Measurements from ENCODE around the gene RPS5.

DNA sequence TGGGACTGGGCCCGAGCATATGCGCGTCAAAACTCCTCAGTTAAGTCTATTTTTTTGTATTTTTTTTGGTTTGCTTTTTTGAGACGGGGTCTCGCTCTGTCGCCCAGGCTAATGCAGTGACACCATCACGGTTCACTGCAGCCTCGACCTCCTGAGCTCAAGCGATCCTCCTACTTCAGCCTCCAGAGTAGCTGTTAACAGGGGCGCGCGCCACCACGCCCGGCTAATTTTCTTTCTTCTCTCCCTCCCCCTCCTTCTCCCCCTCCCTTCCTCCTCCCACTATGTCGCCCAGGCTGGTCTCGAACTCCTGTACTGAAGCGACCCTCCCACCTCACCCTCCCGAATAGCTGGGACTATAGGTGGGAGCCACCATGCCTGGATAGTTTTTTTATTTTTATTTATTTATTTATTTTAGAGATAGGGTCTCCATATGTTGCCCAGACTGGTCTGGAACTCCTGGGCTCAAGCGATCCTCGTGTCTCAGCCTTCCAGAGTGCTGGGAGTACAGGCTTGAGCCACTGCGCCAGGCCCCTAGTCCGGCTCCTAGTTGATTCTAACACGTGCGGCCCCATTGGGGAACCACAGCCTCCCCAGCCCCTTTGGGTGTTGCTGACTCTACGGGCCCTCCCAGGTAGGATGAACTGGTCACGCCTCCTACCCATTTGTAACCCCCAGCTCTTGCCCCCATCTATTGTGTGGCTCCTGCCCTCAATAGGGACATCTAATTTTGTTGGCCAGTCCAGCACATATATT is 5.4 kb upstream of the RPS5 start:
- TF ChIP-seq, protein P1, sequence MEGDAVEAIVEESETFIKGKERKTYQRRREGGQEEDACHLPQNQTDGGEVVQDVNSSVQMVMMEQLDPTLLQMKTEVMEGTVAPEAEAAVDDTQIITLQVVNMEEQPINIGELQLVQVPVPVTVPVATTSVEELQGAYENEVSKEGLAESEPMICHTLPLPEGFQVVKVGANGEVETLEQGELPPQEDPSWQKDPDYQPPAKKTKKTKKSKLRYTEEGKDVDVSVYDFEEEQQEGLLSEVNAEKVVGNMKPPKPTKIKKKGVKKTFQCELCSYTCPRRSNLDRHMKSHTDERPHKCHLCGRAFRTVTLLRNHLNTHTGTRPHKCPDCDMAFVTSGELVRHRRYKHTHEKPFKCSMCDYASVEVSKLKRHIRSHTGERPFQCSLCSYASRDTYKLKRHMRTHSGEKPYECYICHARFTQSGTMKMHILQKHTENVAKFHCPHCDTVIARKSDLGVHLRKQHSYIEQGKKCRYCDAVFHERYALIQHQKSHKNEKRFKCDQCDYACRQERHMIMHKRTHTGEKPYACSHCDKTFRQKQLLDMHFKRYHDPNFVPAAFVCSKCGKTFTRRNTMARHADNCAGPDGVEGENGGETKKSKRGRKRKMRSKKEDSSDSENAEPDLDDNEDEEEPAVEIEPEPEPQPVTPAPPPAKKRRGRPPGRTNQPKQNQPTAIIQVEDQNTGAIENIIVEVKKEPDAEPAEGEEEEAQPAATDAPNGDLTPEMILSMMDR (IDR thresholded peaks at IDR 0.05; ENCODE audit: low read length), result no peak
- TF ChIP-seq EZH2 (IDR thresholded peaks at IDR 0.05; ENCODE audit: borderline replicate concordance, low read length), result no peak
